Measurements from ENCODE around the gene PICK1. TPM values are rescaled to one million over a fixed set of nuclear protein-coding genes. Genes with fewer than 3 reads are reported as not detected.

Gene PICK1
- total RNA-seq, 2 donors from 2014 or later = 27.6 to 47.2 TPM

- TF ChIP-seq, protein P1, sequence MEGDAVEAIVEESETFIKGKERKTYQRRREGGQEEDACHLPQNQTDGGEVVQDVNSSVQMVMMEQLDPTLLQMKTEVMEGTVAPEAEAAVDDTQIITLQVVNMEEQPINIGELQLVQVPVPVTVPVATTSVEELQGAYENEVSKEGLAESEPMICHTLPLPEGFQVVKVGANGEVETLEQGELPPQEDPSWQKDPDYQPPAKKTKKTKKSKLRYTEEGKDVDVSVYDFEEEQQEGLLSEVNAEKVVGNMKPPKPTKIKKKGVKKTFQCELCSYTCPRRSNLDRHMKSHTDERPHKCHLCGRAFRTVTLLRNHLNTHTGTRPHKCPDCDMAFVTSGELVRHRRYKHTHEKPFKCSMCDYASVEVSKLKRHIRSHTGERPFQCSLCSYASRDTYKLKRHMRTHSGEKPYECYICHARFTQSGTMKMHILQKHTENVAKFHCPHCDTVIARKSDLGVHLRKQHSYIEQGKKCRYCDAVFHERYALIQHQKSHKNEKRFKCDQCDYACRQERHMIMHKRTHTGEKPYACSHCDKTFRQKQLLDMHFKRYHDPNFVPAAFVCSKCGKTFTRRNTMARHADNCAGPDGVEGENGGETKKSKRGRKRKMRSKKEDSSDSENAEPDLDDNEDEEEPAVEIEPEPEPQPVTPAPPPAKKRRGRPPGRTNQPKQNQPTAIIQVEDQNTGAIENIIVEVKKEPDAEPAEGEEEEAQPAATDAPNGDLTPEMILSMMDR (IDR thresholded peaks at IDR 0.05) = no peak
These were observed 17.2 kb downstream of the PICK1 start for GRCh38 chr22:38074181-38075104.

GRCh38 chr22:38075105-38075825 lies 18.1 kb downstream of the PICK1 start:
- Histone ChIP-seq H3K9me3 (no peaks in the 10 kb centered on the region), H3K9ac (ENCODE audit: low read depth in 2 of 2, low read length in 2 of 2) (no peak overlapping the region), H3K4me3 (no peak overlapping the region), H3K36me3 (peaks cover 6% of the 10 kb centered on the region), H3K27me3 (no peaks in the 10 kb centered on the region), H3K4me1 (no peaks in the 10 kb centered on the region), H3K27ac (no peak overlapping the region)
- TF ChIP-seq, protein P1 (IDR thresholded peaks at IDR 0.05) = no peak
- intact Hi-C loops (cut with DNase I) = no loop called here
- DNase-seq = no peak

More at GRCh38 chr22:38074181-38075104, 17.2 kb downstream of the PICK1 start:
- Histone ChIP-seq H3K4me1 (no peaks in the 10 kb centered on the region), H3K9me3 (no peaks in the 10 kb centered on the region), H3K9ac (ENCODE audit: low read depth in 2 of 2, low read length in 2 of 2) (no peak overlapping the region), H3K27me3 (no peaks in the 10 kb centered on the region), H3K4me3 (no peak overlapping the region), H3K27ac (no peak overlapping the region), H3K36me3 (peaks cover 6% of the 10 kb centered on the region)
- intact Hi-C loops (cut with DNase I) = no loop called here
- no peak for DNase-seq

GRCh38 chr22:38075961-38076360 lies 18.8 kb downstream of the PICK1 start:
- H3K9me3 ChIP-seq = no peaks in the 10 kb centered on the region
- TF ChIP-seq, protein P1 (IDR thresholded peaks at IDR 0.05) = no peak
- intact Hi-C loops (cut with DNase I) = no loop called here
- DNase-seq = no peak
- no peak overlapping the region for H3K27ac ChIP-seq
- peaks cover 4% of the 10 kb centered on the region for H3K27me3 ChIP-seq
- H3K36me3 ChIP-seq = peaks cover 6% of the 10 kb centered on the region
- H3K4me1 ChIP-seq = no peaks in the 10 kb centered on the region
- H3K4me3 ChIP-seq = no peak overlapping the region
- H3K9ac ChIP-seq (ENCODE audit: low read depth in 2 of 2, low read length in 2 of 2) = no peak overlapping the region

GRCh38 chr22:38077096-38077495 lies 19.9 kb downstream of the PICK1 start:
- H3K9ac ChIP-seq (ENCODE audit: low read depth in 2 of 2, low read length in 2 of 2) = no peak overlapping the region
- no peak overlapping the region for H3K27ac ChIP-seq
- no peaks in the 10 kb centered on the region for H3K36me3 ChIP-seq
- DNase-seq = no peak
- H3K9me3 ChIP-seq = no peaks in the 10 kb centered on the region
- H3K27me3 ChIP-seq = peaks cover 13% of the 10 kb centered on the region
- peaks cover 6% of the 10 kb centered on the region for H3K4me1 ChIP-seq
- TF ChIP-seq, protein P1 (IDR thresholded peaks at IDR 0.05) = no peak
- intact Hi-C loops (cut with DNase I) = no loop called here
- H3K4me3 ChIP-seq = no peak overlapping the region

DNA sequence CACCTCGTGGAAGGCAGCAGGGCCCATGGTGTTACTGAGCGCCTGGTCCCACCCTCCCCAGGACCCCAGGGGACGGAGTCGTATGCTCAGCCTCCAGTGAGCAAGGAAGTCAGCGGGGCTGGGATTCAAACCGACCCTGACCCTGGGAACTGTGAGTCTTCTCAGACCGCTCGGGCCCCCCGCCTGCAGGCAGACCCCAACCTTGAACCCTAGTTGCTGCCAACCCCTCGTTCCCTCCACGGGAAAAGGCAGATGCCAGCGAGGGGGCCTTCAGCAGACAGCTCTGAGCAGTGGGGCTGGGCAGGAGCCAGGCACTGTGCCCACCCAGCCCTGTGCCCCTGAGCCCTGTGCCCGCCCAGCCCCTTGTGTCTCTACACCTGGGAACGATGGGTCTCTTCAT lies 20.4 kb downstream of the PICK1 start:
- H3K9me3 ChIP-seq = no peaks in the 10 kb centered on the region
- no peak overlapping the region for H3K9ac ChIP-seq (ENCODE audit: low read depth in 2 of 2, low read length in 2 of 2)
- peaks cover 6% of the 10 kb centered on the region for H3K4me1 ChIP-seq
- H3K27me3 ChIP-seq = peaks cover 18% of the 10 kb centered on the region
- intact Hi-C loops (cut with DNase I) = no loop called here
- TF ChIP-seq, protein P1 (IDR thresholded peaks at IDR 0.05) = no peak
- no peak overlapping the region for H3K4me3 ChIP-seq
- H3K27ac ChIP-seq = no peak overlapping the region
- DNase-seq = no peak
- no peaks in the 10 kb centered on the region for H3K36me3 ChIP-seq

Measured in colonic mucosa (tissue), 4 donors.